ENCODE measurements around the gene LHX4. TPM values are rescaled to one million over a fixed set of nuclear protein-coding genes. Genes with fewer than 3 reads are reported as not detected.

The LHX4 gene
- total and polyA plus RNA-seq, 9 of the 15 experiments (the other 6 are each of a cell fraction or from before 2014, with no cell fraction given) = 0.01 to 0.11 (median 0.07) TPM; not detected in 5

DNA sequence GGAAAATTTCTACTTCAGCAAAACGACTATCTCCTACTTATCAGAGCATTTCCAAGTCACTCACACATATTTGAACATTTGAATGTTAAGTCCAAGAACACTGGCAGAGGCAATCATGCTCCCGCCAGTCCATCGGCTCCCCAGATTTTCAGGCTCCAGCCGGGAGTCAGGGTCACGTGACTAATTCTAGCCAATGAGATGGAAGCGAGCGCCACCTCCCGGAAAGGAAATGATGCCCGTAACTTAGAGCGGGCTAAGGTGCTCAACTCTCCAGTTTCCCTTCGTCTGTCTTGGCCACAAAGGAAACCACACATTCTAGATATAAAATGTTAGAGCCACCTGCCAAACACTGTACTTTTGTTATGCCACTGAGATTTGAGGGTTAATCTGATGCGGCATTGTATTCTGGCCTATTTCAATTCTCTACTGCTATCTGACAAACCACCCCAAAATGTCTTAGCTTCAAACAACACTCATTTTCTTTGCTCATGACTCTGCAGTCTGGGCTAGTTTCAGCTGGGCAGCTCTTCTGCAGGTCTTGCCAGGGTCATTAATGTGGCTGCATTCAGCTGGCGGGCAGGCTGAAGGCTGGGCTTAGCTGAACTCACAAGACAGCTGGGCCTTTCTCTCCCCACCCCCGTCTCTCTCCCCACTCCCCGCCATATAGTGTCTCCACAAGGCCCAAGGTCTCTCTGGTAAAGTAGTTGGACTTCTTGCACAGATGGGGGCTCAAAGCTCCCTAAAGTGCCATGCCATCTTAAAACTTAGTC, 16.5 kb upstream of the LHX4 start (continued):
- TF ChIP-seq REST (IDR thresholded peaks at IDR 0.05; ENCODE audit: borderline replicate concordance) = peak; percentile 88
- TF ChIP-seq REST (CRISPR knock-in tag; IDR thresholded peaks at IDR 0.05; ENCODE audit: low read depth) = no peak
- peak; percentile 96 for TF ChIP-seq CBFA2T2 (conservative IDR thresholded peaks at IDR 0.05)
- TF ChIP-seq RBM25 (IDR thresholded peaks at IDR 0.05; ENCODE audit: low read depth, low read length, severe bottlenecking) = peak; percentile 76
- TF ChIP-seq RNF2 (IDR thresholded peaks at IDR 0.05) = no peak
- TF ChIP-seq, protein P1, sequence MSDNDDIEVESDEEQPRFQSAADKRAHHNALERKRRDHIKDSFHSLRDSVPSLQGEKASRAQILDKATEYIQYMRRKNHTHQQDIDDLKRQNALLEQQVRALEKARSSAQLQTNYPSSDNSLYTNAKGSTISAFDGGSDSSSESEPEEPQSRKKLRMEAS (CRISPR knock-in tag; IDR thresholded peaks at IDR 0.05) = 0 out of 2 replicates have a peak, but pooled peaks have one; percentile 15
- TF ChIP-seq ZNF140 (CRISPR knock-in tag; IDR thresholded peaks at IDR 0.05) = no peak

All from K562 (cell line).